ENCODE measurements around the gene ZNF28.
"Not testable (repeated sequence)": the region's sequence is repeated elsewhere in the genome, so short reads cannot be mapped to it uniquely, and the experiment has no call there.

The ZNF28 gene

DNA sequence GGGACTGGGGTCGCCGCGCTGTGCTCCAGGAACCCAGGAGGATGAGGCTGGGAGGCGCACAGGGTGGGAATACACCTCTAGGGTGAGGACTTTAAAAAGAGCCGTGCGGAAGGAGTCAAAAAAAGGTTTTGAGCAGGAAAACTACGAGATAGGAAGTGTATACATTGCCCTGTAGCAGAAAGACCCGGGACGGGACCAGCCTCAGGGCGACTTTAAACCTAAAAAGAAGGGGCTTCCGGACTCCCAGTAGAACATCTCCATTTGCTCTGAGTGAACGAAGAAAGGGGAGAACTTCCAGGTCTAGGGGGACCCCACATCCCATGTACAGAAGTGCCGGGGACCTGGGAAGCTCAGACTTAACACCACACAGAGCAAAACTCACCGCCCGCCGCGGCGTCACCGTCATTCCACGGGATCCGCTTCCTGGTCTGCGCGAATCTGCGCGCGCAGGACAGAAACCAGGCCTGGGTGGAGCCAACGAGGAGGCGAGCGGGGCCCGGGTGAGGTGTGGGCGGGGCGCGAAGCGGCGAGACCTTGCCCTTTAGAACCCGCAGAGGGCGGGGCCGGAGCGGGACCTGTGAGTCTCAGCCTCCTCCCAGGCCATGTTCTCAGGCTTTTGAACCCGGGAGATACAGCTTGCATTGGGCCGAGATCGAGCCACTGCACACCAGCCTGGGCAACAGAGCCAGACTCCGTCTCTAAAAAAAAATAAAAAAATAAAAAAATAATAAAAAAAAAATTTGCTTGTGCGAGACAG, at the start of gene ZNF28:
Gene ZNF28 (minus strand): TSS at position 430 of the 757 bp plus-strand sequence. CDS start 3,675 bp downstream, outside the sequence.
- DNase-seq (ENCODE audit: low read depth, low spot score) = peak; percentile 5

DNA sequence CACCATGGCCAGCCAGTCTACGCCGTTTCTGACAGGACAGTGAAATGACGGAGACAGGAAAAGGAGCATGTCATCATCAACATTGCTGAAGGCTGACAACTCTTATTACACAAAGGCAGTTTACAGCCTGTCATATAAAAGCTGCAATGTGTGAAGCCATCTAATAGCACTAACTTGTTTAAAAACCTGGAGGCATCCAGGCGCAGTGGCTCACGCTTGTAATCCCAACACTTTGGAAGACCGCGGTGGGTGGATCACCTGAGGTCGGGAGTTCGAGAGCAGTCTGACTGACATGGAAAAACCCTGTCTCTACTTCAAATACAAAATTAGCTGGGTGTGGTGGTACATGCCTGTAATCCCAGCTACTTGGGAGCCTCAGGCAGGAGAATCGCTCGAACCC, 46.6 kb upstream of the ZNF28 start:
- not testable (repeated sequence) for DNase-seq (ENCODE audit: low read depth, low spot score)

DNA sequence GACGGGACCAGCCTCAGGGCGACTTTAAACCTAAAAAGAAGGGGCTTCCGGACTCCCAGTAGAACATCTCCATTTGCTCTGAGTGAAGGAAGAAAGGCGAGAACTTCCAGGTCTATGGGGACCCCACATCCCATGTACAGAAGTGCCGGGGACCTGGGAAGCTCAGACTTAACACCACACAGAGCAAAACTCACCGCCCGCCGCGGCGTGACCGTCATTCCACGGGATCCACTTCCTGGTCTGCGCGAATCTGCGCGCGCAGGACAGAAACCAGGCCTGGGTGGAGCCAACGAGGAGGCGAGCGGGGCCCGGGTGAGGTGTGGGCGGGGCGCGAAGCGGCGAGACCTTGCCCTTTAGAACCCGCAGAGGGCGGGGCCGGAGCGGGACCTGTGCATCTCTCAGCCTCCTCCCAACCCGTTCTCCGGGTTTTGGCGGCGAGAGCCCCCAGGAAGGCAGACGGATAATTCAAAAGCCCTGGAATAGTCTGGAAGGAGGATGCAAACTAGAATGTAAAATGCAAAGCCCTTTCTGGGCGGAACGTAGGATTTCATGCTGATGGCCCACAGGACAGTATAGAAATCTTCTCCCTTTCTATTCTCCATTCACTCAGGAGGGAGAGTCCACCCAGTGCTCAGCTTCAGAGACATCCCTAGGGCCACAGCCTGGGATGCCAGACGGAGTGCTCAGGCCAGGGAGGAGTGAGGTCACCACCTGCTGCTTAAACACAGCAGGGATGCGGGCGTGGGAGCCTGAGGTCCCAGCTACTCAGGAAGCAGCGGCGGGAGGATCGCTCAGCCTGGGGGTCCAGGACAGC, 36.2 kb upstream of the ZNF28 start, which contains the start of gene ZNF468:
Gene ZNF468 (minus strand): TSS at position 242 of the 814 bp plus-strand sequence. CDS start 3,347 bp downstream, outside the sequence.
- DNase-seq (ENCODE audit: low read depth, low spot score) = peak; percentile 16

DNA sequence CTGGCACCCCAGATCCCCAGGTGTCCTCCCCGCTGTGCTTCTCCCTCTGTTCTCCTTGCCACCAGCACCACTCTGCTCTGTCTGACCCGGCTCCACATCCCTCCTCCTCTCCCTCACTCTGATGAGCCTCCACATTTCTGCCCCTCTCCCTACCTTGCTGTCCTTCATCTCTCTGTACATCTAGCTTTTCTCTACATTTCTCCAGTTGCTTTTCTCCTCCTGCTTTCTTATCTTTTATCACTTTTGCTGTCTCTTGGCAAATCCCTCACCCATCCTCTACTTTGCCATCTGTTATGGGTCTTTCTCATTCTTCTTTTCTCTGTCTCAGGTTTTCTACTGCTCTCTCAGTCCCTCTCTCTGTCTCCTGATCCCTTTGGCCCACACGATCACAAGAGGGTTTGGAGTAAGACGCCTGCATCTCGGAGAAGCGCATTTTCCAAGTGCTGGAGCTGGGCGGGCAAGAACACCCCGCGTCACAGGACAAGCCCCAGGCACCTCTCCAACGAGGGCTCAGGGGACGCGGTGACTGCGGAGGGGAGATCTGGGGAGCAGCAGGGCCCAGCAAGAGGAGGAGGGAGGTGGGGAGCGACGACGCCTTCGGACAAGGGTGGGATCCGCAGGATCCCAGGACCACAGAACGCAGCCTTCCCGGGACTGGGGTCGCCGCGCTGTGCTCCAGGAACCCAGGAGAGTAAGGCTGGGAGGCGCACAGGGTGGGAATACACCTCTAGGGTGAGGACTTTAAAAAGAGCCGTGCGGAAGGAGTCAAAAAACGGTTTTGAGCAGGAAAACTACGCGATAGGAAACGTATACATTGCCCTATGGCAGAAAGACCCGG, 35.3 kb upstream of the ZNF28 start:
- DNase-seq (ENCODE audit: low read depth, low spot score) = not testable (repeated sequence)

DNA sequence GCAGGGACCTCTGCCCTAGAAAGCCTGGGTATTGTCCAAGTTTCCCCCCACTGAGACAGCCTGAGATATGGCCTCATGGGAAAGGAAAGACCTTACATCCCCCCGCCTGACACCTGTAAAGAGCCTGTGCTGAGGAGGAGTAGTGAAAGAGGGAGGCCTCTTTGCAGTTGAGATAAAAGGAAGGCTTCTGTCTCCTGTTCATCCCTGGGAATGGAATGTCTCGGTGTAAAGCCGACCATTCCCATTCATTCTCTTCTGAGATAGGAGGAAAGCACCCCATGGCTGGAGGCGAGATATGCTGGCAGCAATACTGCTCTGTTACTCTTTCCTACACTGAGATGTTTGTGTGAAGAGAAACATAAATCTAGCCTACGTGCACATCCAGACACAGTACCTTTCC, 25.9 kb upstream of the ZNF28 start:
- not testable (repeated sequence) for DNase-seq (ENCODE audit: low read depth, low spot score)

DNA sequence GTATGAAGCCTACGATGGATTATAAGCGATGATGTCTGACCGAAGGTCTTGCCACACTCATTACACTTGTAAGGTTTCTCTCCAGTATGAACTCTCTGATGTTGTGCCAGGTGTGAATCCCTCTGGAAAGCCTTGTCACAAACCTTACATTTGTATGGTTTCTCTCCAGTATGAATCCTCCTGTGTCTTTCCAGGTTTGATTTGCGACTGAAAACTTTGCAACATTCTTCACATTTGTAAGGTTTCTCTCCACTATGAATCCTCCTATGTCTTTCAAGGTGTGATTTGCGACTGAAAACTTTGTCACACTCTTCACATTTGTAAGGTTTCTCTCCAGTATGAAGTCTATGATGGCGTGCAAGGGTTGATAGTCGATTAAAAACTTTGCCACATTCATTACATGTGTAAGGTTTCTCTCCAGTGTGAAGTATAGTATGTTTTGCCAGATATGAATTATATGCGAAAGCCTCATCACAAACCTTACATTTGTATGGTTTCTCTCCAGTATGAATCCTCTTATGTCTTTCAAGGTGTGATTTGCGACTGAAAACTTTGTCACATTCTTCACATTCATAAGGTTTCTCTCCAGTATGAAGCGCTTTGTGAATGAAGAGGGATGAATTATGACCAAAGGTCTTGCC, 19.5 kb upstream of the ZNF28 start:
- DNase-seq (ENCODE audit: low read depth, low spot score) = not testable (repeated sequence)

DNA sequence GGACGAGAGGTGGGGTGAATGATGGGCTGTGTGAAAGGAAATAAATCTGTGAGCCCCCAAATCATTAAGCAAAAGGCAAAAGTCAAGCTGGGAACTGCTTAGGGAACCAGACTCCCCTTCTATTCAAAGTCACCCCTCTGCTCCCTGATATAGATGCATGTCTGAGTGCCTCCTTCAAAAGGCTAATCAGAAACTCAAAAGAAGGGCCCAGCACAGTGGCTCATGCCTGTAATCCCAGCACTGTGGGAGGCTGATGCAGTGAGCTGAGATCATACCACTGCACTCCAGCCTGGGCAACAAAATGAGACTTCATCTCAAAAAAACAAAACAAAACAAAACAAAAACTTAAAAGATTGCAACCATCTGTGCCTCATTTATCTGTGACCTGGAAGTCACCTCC, 12.9 kb upstream of the ZNF28 start:
- not testable (repeated sequence) for DNase-seq (ENCODE audit: low read depth, low spot score)

DNA sequence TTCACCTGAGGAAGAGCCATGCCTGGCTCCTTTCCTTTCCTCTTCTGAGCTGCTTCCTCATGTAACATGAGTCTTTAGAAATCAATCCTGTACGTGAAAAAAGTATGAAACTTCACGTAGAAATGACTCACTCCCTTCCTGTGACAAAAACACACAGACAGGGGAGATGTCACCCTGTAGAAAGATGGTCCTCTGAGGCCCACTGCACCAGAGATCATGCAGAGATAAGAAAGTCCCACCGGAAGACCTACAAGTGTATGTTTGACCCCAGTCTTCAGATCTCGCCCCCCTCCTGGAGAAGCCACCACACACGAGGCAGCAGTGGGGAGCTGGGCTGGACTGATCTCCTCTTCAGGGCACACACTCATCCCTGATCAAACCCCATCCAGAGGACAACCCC, 12.1 kb upstream of the ZNF28 start:
- DNase-seq (ENCODE audit: low read depth, low spot score) = not testable (repeated sequence)

DNA sequence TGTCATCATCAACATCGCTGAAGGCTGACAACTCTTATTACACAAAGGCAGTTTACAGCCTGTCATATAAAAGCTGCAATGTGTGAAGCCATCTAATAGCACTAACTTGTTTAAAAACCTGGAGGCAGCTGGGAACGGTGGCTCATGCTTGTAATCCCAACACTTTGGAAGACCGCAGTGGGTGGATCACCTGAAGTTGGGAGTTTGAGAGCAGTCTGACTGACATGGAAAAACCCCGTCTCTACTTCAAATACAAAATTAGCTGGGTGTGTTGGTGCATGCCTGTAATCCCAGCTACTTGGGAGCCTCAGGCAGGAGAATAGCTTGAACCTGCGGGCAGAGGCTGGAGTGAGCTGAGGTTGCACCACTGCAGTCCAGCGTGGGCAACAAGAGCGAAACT, 8.4 kb upstream of the ZNF28 start:
- DNase-seq (ENCODE audit: low read depth, low spot score) = not testable (repeated sequence)

DNA sequence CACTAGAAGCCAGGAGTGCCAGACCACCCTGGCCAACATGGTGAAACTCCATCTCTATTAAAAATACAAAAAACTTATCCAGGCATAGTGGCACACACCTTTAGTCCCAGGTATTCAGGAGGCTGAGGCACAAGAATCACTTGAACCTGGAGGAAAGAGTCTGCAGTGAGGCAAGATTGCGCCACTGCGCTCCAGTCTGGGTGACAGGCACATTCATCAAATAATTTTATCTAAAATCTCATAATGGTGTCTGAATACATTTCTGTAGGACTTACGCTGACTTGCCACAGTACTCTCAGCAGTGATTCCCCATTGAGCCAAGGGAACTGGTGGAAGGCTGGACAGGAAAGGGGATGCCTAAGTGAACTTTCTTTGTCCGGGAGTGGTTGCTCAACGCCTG, 4.3 kb upstream of the ZNF28 start:
- DNase-seq (ENCODE audit: low read depth, low spot score) = no peak

DNA sequence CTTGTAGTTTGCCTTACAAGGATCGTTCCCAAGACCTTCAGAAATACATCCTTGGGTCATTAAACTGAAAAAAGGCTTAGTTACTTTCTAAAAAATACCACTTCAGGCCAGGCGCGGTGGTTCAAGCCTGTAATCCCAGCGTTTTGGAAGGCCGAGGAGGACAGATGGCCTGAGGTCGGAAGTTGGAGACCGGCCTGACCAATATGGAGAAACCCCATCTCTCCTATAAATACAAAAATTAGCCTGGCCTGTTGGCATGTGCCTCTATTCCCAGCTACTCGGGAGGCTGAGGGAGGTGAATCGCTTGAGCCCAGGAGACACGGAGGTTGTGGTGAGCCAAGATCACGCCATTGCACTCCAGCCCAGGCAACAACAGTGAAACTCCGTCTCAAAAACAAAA, 2.2 kb upstream of the ZNF28 start:
- DNase-seq (ENCODE audit: low read depth, low spot score) = no peak

DNA sequence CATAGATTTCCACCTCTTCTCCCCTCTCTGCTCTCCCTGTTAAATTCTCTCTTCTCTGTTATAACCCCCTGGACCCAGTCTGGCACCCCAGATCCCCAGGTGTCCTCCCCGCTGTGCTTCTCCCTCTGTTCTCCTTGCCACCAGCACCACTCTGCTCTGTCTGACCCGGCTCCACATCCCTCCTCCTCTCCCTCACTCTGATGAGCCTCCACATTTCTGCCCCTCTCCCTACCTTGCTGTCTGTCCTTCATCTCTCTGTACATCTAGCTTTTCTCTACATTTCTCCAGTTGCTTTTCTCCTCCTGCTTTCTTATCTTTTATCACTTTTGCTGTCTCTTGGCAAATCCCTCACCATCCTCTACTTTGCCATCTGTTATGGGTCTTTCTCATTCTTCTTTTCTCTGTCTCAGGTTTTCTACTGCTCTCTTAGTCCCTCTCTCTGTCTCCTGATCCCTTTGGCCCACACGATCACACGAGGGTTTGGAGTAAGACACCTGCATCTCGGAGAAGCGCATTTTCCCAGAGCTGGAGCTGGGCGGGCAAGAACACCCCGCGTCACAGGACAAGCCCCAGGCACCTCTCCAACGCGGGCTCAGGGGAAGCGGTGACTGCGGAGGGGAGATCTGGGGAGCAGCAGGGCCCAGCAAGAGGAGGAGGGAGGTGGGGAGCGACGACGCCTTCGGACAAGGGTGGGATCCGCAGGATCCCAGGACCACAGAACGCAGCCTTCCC, 795 bp downstream of the ZNF28 start:
- not testable (repeated sequence) for DNase-seq (ENCODE audit: low read depth, low spot score)

DNA sequence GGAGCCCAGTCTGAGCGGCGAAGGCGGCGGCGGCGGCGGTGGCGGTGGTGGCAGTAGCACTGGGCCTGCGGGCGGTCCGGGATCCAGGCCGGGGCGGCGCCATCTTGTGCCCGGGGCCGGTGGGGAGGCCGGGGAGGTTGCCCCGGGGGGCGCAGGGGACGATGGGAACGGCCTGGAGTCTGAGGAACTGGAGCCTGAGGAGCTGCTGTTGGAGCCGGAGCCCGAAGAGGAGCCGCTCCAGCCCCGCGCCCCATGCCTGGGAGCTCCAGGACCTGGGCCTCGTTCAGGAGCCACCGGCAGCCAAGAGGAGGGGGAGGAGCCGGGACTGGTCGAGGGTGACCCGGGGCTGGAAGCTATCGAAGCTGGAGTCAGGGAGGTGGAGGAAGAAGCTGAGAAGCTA, 11.6 kb downstream of the ZNF28 start:
- DNase-seq (ENCODE audit: low read depth, low spot score) = no peak

DNA sequence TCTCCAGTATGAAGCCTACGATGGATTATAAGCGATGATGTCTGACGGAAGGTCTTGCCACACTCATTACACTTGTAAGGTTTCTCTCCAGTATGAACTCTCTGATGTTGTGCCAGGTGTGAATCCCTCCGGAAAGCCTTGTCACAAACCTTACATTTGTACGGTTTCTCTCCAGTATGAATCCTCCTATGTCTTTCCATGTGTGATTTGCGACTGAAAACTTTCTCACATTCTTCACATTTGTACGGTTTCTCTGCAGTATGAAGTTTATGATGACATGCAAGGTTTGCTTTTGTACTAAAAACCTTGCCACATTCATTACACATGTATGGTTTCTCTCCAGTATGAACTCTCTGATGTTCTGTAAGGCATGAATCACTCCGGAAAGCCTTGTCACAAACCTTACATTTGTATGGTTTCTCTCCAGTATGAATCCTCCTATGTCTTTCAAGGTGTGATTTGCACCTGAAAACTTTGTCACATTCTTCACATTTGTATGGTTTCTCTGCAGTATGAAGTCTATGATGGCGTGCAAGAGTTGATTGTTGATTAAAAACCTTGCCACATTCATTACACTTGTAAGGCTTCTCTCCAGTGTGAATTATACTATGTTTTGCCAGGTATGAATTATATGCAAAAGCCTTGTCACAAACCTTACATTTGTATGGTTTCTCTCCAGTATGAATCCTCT, 21.3 kb downstream of the ZNF28 start:
- not testable (repeated sequence) for DNase-seq (ENCODE audit: low read depth, low spot score)

DNA sequence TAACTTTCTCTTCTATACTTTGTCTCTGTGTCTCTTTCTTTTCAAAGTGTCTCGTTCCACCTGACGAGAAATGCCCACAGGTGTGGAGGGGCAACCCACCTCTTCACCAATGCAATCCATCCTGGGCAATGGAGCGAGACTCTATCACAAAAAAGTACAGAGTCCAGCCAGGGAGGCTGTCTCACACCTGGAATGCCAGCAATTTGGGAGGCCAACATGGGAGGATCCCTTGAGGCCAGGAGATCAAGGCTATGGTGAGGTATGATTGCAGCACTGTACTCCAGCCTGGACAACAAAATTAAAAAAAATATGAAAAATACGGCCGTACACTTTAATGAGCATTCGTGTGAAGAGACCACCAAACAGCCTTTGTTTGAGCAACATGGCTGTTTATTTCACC, 32.0 kb downstream of the ZNF28 start:
- DNase-seq (ENCODE audit: low read depth, low spot score) = no peak

DNA sequence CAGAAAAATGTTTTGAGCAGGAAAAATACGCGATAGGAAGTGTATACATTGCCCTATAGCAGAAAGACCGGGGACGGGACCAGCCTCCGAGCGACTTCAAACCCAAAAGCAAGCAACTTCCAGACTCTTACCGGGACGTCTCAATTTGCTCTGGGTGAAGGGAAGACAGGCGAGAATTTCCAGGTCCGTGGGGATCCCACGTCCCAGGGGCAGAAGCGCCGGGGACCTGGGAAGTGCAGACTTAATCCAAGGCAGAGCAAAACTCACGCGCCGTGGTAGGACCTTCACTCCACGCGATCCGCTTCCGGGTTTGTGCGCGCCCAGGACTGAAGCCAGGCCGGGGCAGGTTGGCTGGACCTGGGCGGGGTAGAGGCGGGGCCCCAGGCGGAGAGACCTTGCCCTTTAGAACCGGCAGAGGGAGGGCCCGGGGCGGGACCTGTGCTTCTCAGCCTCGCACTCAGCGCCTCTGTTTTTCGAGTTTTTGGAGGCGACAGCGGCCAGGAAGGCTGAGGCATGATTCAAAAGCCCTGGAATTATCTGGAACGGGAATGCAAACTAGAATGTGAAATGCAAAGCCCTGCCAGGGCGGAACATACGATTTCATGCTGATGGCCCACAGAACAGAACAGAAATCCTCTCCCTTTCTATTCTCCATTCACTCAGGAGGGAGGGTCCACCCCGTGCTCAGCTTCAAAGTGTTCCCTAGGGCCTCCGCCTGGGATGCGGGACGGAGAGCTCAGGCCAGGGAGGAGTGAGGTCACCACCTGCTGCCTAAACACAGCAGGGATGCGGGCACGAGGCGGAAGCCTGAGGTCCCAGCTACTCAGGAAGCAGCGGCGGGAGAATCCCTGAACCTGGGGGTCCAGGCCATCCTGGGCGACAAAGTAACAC, 34.7 kb downstream of the ZNF28 start, which contains the start of gene ZNF600:
Gene ZNF600 (minus strand): TSS at position 328 of the 891 bp plus-strand sequence. CDS start 7,903 bp downstream, outside the sequence.
- peak; percentile 55 for DNase-seq (ENCODE audit: low read depth, low spot score)

DNA sequence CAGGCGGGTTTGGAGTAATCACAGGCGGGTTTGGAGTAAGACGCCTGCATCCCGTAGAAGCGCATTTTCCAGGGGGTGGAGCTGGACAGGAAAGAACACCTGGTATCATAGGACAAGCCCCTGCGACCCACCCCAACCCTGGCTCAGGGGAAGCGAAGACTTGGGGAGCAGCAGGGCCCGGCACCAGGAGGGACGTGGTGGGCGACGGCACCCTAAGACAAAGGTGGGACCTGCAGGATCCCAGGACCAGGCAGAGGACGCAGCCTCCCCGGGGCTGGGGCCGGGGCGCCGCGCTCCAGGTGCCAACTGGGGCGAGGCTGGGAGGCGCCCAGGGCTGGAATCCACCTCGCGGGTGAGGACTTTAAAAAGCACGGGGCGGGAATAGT, 35.4 kb downstream of the ZNF28 start:
- no peak for DNase-seq (ENCODE audit: low read depth, low spot score)

DNA sequence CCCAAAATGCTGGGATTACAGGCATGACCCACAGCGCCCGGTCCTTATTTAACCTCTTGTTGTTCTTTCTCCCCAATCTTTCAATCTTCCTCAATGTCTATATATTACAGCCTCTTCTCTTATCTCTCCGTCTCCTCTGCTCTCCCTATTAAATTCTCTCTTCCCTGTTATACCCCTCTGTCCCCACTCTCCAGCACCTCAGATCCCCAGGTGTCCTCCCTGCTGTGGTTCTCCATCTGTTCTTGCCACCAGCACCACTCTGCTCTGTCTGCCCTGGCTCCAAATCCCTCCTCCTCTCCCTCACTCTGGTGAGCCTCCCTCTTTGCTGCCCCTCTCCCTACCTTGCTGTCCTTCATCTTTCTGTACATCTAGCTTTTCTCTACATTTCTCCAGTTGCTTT, 35.9 kb downstream of the ZNF28 start:
- no peak for DNase-seq (ENCODE audit: low read depth, low spot score)

DNA sequence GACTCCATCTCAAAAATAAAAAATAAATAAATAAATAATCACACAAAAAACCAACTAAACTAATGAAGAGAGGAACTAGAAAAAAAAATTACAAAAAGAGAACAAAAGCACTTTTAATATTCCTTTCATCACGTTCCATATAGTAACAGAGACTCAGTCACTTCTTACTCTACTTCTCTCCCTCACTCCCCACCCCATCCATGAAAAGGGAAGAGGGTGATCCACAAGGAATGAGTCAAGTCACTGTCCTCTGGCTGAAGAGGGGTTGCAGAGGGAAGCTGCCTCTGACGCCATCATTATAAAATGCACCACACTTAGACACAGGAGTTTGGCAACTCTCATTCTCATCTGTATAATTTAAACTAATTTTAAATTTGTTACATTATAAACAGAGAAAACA, 38.6 kb downstream of the ZNF28 start:
- not testable (repeated sequence) for DNase-seq (ENCODE audit: low read depth, low spot score)
